Measurements from ENCODE around the gene PDIA5. TPM values are rescaled to one million over a fixed set of nuclear protein-coding genes. Genes with fewer than 3 reads are reported as not detected.
A peak's percentile ranks its signal among the peaks of the same experiment; 100 is the strongest.

The PDIA5 gene
- total RNA-seq, 1 donor from 2014 or later = 49.4 TPM

- Mint-ChIP-seq H3K36me3 (ENCODE audit: unreplicated experiment) (no peaks in the 10 kb centered on the region), H3K27me3 (ENCODE audit: unreplicated experiment) (peaks cover 21% of the 10 kb centered on the region), H3K9me3 (ENCODE audit: unreplicated experiment) (peaks cover 29% of the 10 kb centered on the region), H3K4me1 (ENCODE audit: low read depth, unreplicated experiment) (peaks cover 68% of the 10 kb centered on the region), H3K4me3 (ENCODE audit: unreplicated experiment) (peak overlapping the region; percentile 67), H3K27ac (ENCODE audit: unreplicated experiment) (peak overlapping the region; percentile 97)
- TF ChIP-seq, protein P1, sequence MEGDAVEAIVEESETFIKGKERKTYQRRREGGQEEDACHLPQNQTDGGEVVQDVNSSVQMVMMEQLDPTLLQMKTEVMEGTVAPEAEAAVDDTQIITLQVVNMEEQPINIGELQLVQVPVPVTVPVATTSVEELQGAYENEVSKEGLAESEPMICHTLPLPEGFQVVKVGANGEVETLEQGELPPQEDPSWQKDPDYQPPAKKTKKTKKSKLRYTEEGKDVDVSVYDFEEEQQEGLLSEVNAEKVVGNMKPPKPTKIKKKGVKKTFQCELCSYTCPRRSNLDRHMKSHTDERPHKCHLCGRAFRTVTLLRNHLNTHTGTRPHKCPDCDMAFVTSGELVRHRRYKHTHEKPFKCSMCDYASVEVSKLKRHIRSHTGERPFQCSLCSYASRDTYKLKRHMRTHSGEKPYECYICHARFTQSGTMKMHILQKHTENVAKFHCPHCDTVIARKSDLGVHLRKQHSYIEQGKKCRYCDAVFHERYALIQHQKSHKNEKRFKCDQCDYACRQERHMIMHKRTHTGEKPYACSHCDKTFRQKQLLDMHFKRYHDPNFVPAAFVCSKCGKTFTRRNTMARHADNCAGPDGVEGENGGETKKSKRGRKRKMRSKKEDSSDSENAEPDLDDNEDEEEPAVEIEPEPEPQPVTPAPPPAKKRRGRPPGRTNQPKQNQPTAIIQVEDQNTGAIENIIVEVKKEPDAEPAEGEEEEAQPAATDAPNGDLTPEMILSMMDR (IDR thresholded peaks at IDR 0.05; ENCODE audit: partially characterized antibody, unreplicated experiment) = no peak
- peak; percentile 63 for DNase-seq
Observed at GRCh38 chr3:123123716-123124616, 57.1 kb downstream of the PDIA5 start.

- H3K27ac Mint-ChIP-seq (ENCODE audit: unreplicated experiment) = peak overlapping the region; percentile 97
Observed at GRCh38 chr3:123124971-123125370, 58.1 kb downstream of the PDIA5 start.

GRCh38 chr3:123126031-123126430 lies 59.2 kb downstream of the PDIA5 start:
- Mint-ChIP-seq H3K4me1 (ENCODE audit: low read depth, unreplicated experiment) (peaks cover 54% of the 10 kb centered on the region), H3K4me3 (ENCODE audit: unreplicated experiment) (peak overlapping the region; percentile 47), H3K9me3 (ENCODE audit: unreplicated experiment) (peaks cover 12% of the 10 kb centered on the region), H3K27ac (ENCODE audit: unreplicated experiment) (peak overlapping the region; percentile 97), H3K36me3 (ENCODE audit: unreplicated experiment) (no peaks in the 10 kb centered on the region), H3K27me3 (ENCODE audit: unreplicated experiment) (peaks cover 9% of the 10 kb centered on the region)
- TF ChIP-seq, protein P1 (IDR thresholded peaks at IDR 0.05; ENCODE audit: partially characterized antibody, unreplicated experiment) = no peak
- no peak for DNase-seq

More at GRCh38 chr3:123124971-123125370, 58.1 kb downstream of the PDIA5 start:
- Mint-ChIP-seq H3K4me3 (ENCODE audit: unreplicated experiment) (peak overlapping the region; percentile 25), H3K9me3 (ENCODE audit: unreplicated experiment) (peaks cover 22% of the 10 kb centered on the region), H3K4me1 (ENCODE audit: low read depth, unreplicated experiment) (peaks cover 63% of the 10 kb centered on the region), H3K27me3 (ENCODE audit: unreplicated experiment) (peaks cover 17% of the 10 kb centered on the region), H3K36me3 (ENCODE audit: unreplicated experiment) (no peaks in the 10 kb centered on the region)
- TF ChIP-seq, protein P1 (IDR thresholded peaks at IDR 0.05; ENCODE audit: partially characterized antibody, unreplicated experiment) = no peak
- DNase-seq = no peak

GRCh38 chr3:123126653-123127052 lies 59.8 kb downstream of the PDIA5 start:
- H3K9me3 Mint-ChIP-seq (ENCODE audit: unreplicated experiment) = peaks cover 8% of the 10 kb centered on the region

More at GRCh38 chr3:123126653-123127052, 59.8 kb downstream of the PDIA5 start:
- H3K27me3 Mint-ChIP-seq (ENCODE audit: unreplicated experiment) = peaks cover 12% of the 10 kb centered on the region
- peaks cover 47% of the 10 kb centered on the region for H3K4me1 Mint-ChIP-seq (ENCODE audit: low read depth, unreplicated experiment)
- H3K4me3 Mint-ChIP-seq (ENCODE audit: unreplicated experiment) = no peak overlapping the region
- TF ChIP-seq, protein P1 (IDR thresholded peaks at IDR 0.05; ENCODE audit: partially characterized antibody, unreplicated experiment) = no peak
- H3K27ac Mint-ChIP-seq (ENCODE audit: unreplicated experiment) = peak overlapping the region; percentile 81
- DNase-seq = no peak
- H3K36me3 Mint-ChIP-seq (ENCODE audit: unreplicated experiment) = peaks cover 3% of the 10 kb centered on the region
